GM12878 (cell line): ENCODE data around the gene SEMA7A. TPM values are rescaled to one million over a fixed set of nuclear protein-coding genes. Genes with fewer than 3 reads are reported as not detected.

ENCODE experiments used
- ATF7 ChIP-seq: fragments of 450-650 bp; IDR thresholded peaks from 2 replicates; pipeline ENCODE4 v1.6.1; 2016; ENCODE audit warnings: low read depth, mild to moderate bottlenecking
- BACH1 ChIP-seq: fragments of 450-650 bp; IDR thresholded peaks from 2 replicates; pipeline ENCODE4 v1.6.1; 2017; ENCODE audit warnings: mild to moderate bottlenecking, borderline replicate concordance
- CEBPB ChIP-seq, 2 experiments: fragments of 150-350 bp in 1 of 2; IDR thresholded peaks; 2 replicates each; pipeline ENCODE4 v1.6.1; 2012 to 2014; ENCODE audit warnings: low read depth in 2 of 2, low read length in 2 of 2, borderline replicate concordance in 1 of 2, inconsistent platforms in 1 of 2
- CHD2 ChIP-seq: IDR thresholded peaks from 2 replicates; pipeline ENCODE4 v1.6.1; 2011; ENCODE audit warnings: low read depth, low read length, improper control_type of control experiment, borderline replicate concordance
- CREM ChIP-seq: IDR thresholded peaks from 2 replicates; pipeline ENCODE4 v1.6.1; 2014; ENCODE audit warnings: antibody characterized with exemption, low read depth
- CUX1 ChIP-seq: IDR thresholded peaks from 2 replicates; pipeline ENCODE4 v1.6.1; 2012; ENCODE audit warnings: improper control_type of control experiment, low read depth, low read length; ENCODE audit not compliant: insufficient replicate concordance
- EED ChIP-seq: sonication (generic); IDR thresholded peaks from 2 replicates; pipeline ENCODE4 v1.6.1; 2016; ENCODE audit warnings: antibody characterized with exemption, low read depth
- ETV6 ChIP-seq, 2 experiments: fragments of 450-650 bp in 1 of 2; IDR thresholded peaks in 1 of 2; conservative IDR thresholded peaks in 1 of 2; 2 replicates each; pipeline ENCODE4 v1.6.1; 2014; ENCODE audit warnings: antibody characterized with exemption in 1 of 2, borderline replicate concordance in 1 of 2, low read depth in 1 of 2, mild to moderate bottlenecking in 1 of 2, moderate library complexity in 1 of 2
- GABPA ChIP-seq: IDR thresholded peaks from 2 replicates; pipeline ENCODE4 v1.6.1; 2014; ENCODE audit warnings: antibody characterized with exemption, low read depth, mild to moderate bottlenecking, inconsistent platforms
- JUNB ChIP-seq: IDR thresholded peaks from 2 replicates; pipeline ENCODE4 v1.6.1; 2016; ENCODE audit warnings: antibody characterized with exemption, mild to moderate bottlenecking
- KDM1A ChIP-seq: fragments of 200-600 bp; sonication (generic); IDR thresholded peaks from 2 replicates; pipeline ENCODE4 v1.6.1; 2016; ENCODE audit warnings: borderline replicate concordance
- LARP7 ChIP-seq: fragments of 450-650 bp; IDR thresholded peaks from 2 replicates; pipeline ENCODE4 v1.6.1; 2017; ENCODE audit warnings: mild to moderate bottlenecking
- MEF2B ChIP-seq: fragments of 450-650 bp; IDR thresholded peaks from 2 replicates; pipeline ENCODE4 v1.6.1; 2018; ENCODE audit warnings: mild to moderate bottlenecking, moderate library complexity; ENCODE audit not compliant: partially characterized antibody, poor library complexity, severe bottlenecking
- PKNOX1 ChIP-seq: fragments of 450-650 bp; IDR thresholded peaks from 2 replicates; pipeline ENCODE4 v1.6.1; 2016; ENCODE audit warnings: mild to moderate bottlenecking
- RAD51 ChIP-seq: fragments of 450-650 bp; IDR thresholded peaks from 2 replicates; pipeline ENCODE4 v1.6.1; 2016; ENCODE audit warnings: moderate library complexity, mild to moderate bottlenecking, inconsistent platforms
- RELB ChIP-seq: fragments of 450-650 bp; IDR thresholded peaks from 2 replicates; pipeline ENCODE4 v1.6.1; 2017; ENCODE audit warnings: low read depth, mild to moderate bottlenecking, moderate library complexity
- TCF7 ChIP-seq: IDR thresholded peaks from 2 replicates; pipeline ENCODE4 v1.6.1; 2014; ENCODE audit warnings: antibody characterized with exemption, borderline replicate concordance
- USF1 ChIP-seq: IDR thresholded peaks from 2 replicates; pipeline ENCODE4 v1.6.1; 2011; ENCODE audit warnings: borderline replicate concordance, low read depth, mild to moderate bottlenecking, moderate library complexity, mixed read lengths, low read length; ENCODE audit not compliant: insufficient read depth; ENCODE audit errors: extremely low read length
- YY1 ChIP-seq: IDR thresholded peaks from 2 replicates; pipeline ENCODE4 v1.6.1; 2011; ENCODE audit warnings: low read depth, mild to moderate bottlenecking, low read length
- ZBED1 ChIP-seq: IDR thresholded peaks from 2 replicates; pipeline ENCODE4 v1.6.1; 2016; ENCODE audit warnings: borderline replicate concordance
- ZNF622 ChIP-seq: fragments of 450-650 bp; IDR thresholded peaks from 2 replicates; pipeline ENCODE4 v1.6.1; 2017; ENCODE audit warnings: mild to moderate bottlenecking, inconsistent platforms
- polyA plus RNA-seq, 11 experiments: library from polyadenylated mRNA; depleted of rRNA in 4 of 11; unstranded in 6 of 11; stranded (reverse) in 5 of 11; fragments of >200 nt; fragmentation: Nextera tagmentation in 4 of 11; fragmentation: Illumina TruSeq in 1 of 11; extraction: Ambion mirVana in 4 of 11; extraction: Trizol in 1 of 11; gene quantifications; 1 replicate in 1 of 11; 2 replicates in 10 of 11; pipeline versions ENCODE4 v1.2.1 to v1.2.3, GENCODE V29; 2011 to 2016; ENCODE audit warnings: inconsistent platforms in 2 of 11, missing spikeins in 2 of 11, low read depth in 1 of 11
- total RNA-seq, 4 experiments: library from RNA; depleted of rRNA in 3 of 4; stranded (reverse); fragments of >200 nt in 3 of 4; fragmentation: Illumina TruSeq in 1 of 4; extraction: Trizol in 1 of 4; gene quantifications; 2 replicates each; pipeline versions ENCODE4 v1.2.1 to v1.2.3, GENCODE V29; 2013 to 2021

SEMA7A gene
- total and polyA plus RNA-seq, 10 of the 15 experiments (the other 5 are each of a cell fraction or from before 2014, with no cell fraction given): 0.08 to 112 (median 53.5) TPM

GRCh38 chr15:74384881-74385643 is 48.7 kb downstream of the SEMA7A start (continued):
- TF ChIP-seq BACH1 (0 out of 2 replicates have a peak, but pooled peaks have one; percentile 45), CHD2 (0 out of 2 replicates have a peak, but pooled peaks have one; percentile 34), KDM1A (no peak), ATF7 (peak; percentile 96), CREM (peak; percentile 54), CEBPB (IDR thresholded peaks at IDR 0.05; ENCODE audit: borderline replicate concordance in 1 of 2, low read depth in 2 of 2, low read length in 2 of 2) (no peak), TCF7 (no peak), JUNB (peak; percentile 63), RELB (0 out of 2 replicates have a peak, but pooled peaks have one; percentile 19), LARP7 (no peak), CUX1 (no peak), ZNF622 (no peak), ETV6 (conservative IDR thresholded peaks at IDR 0.05 in 1 of 2, IDR thresholded peaks at IDR 0.05 in 1 of 2; ENCODE audit: borderline replicate concordance in 1 of 2, low read depth in 1 of 2) (peak in 1 of 2 experiments; percentile 68; a peak in 1 of 4 replicates), MEF2B (peak; percentile 90), ZBED1 (peak; percentile 84), EED (peak; percentile 44; the same call in 1 of the 2 replicates), GABPA (no peak), YY1 (0 out of 2 replicates have a peak, but pooled peaks have one; percentile 7), PKNOX1 (0 out of 2 replicates have a peak, but pooled peaks have one; percentile 8), RAD51 (no peak), USF1 (no peak)
